HepG2 (cell line): ENCODE measurements around the gene CHKB. TPM values are rescaled to one million over a fixed set of nuclear protein-coding genes. Genes with fewer than 3 reads are reported as not detected.

Experiments used
- ATF2 ChIP-seq: sonication (generic); formaldehyde crosslinking; IDR thresholded peaks from 2 replicates; pipeline ENCODE4 v1.4.0; 2020; ENCODE audit warnings: missing genetic modification reagents
- DRAP1 ChIP-seq: IDR thresholded peaks from 2 replicates; pipeline ENCODE4 v1.6.1; 2016; ENCODE audit warnings: missing genetic modification reagents, missing compliant biosample characterization
- ELF4 ChIP-seq: sonication (generic); formaldehyde crosslinking; IDR thresholded peaks from 2 replicates; pipeline ENCODE4 v1.5.0; 2020; ENCODE audit warnings: missing genetic modification reagents, mild to moderate bottlenecking, moderate library complexity, borderline replicate concordance
- ELK4 ChIP-seq: sonication (generic); formaldehyde crosslinking; IDR thresholded peaks from 2 replicates; pipeline ENCODE4 v1.9.0; 2021; ENCODE audit warnings: missing genetic modification reagents, borderline replicate concordance
- HOXA7 ChIP-seq: sonication (generic); formaldehyde crosslinking; IDR thresholded peaks from 2 replicates; pipeline ENCODE4 v1.8.1; 2022; ENCODE audit warnings: mild to moderate bottlenecking, missing genetic modification reagents, moderate library complexity
- MTERF4 ChIP-seq: sonication (generic); formaldehyde crosslinking; IDR thresholded peaks from 2 replicates; pipeline ENCODE4 v1.8.0; 2023; ENCODE audit warnings: mild to moderate bottlenecking, missing genetic modification reagents
- NFATC3 ChIP-seq: sonication (generic); formaldehyde crosslinking; IDR thresholded peaks from 2 replicates; pipeline ENCODE4 v1.5.1; 2020; ENCODE audit warnings: mild to moderate bottlenecking, missing genetic modification reagents
- NFE2L2 ChIP-seq: fragments of 150-350 bp; IDR thresholded peaks from 2 replicates; pipeline ENCODE4 v1.6.1; 2014; ENCODE audit warnings: low read length
- POLR2AphosphoS2 ChIP-seq: IDR thresholded peaks from 2 replicates; pipeline ENCODE4 v1.6.1; 2011; ENCODE audit warnings: low read depth, low read length, improper control_type of control experiment
- ZBTB14 ChIP-seq: sonication (generic); formaldehyde crosslinking; IDR thresholded peaks from 2 replicates; pipeline ENCODE4 v1.4.0; 2020; ENCODE audit warnings: missing genetic modification reagents
- ZNF446 ChIP-seq: sonication (generic); formaldehyde crosslinking; IDR thresholded peaks from 2 replicates; pipeline ENCODE4 v1.5.0; 2020; ENCODE audit warnings: mild to moderate bottlenecking, missing genetic modification reagents
- ZNF670 ChIP-seq: sonication (generic); formaldehyde crosslinking; IDR thresholded peaks from 2 replicates; pipeline ENCODE4 v1.8.0; 2022; ENCODE audit warnings: mild to moderate bottlenecking, missing genetic modification reagents, borderline replicate concordance
- polyA plus RNA-seq, 8 experiments: library from polyadenylated mRNA; depleted of rRNA in 3 of 8; stranded (reverse) in 7 of 8; unstranded in 1 of 8; fragments of >200 nt; fragmentation: Illumina TruSeq in 4 of 8; extraction: Trizol in 4 of 8; gene quantifications; 2 replicates each; pipeline versions ENCODE4 v1.2.1 to v1.2.3, GENCODE V29; 2011 to 2016; ENCODE audit warnings: low read depth in 4 of 8, missing spikeins in 1 of 8, mixed read lengths in 1 of 8; ENCODE audit not compliant: insufficient read depth in 1 of 8
- total RNA-seq, 5 experiments: library from RNA; depleted of rRNA; stranded (reverse); fragments of >200 nt; fragmentation: Illumina TruSeq; extraction: Trizol; gene quantifications; 2 replicates each; pipeline ENCODE4 v1.2.3, GENCODE V29; 2016; ENCODE audit warnings: low read depth in 1 of 5
- TF ChIP-seq, protein P1 (sequence below): sonication (generic); formaldehyde crosslinking; IDR thresholded peaks from 2 replicates; pipeline ENCODE4 v1.8.1; 2023; ENCODE audit warnings: mild to moderate bottlenecking, inconsistent platforms, moderate library complexity, missing genetic modification reagents, borderline replicate concordance
- TF ChIP-seq, protein P2 (sequence below), 2 experiments: sonication (generic) in 1 of 2; formaldehyde crosslinking in 1 of 2; IDR thresholded peaks; 2 replicates each; pipeline versions ENCODE4 v1.6.1 to v1.9.0; 2014 to 2022; ENCODE audit warnings: antibody characterized with exemption in 1 of 2, borderline replicate concordance in 1 of 2, inconsistent platforms in 1 of 2, low read depth in 1 of 2, missing genetic modification reagents in 1 of 2

Gene CHKB
- total and polyA plus RNA-seq, 2 of the 13 experiments (the other 11 are each of a cell fraction or from before 2014, with no cell fraction given) = 24.5 to 42.7 TPM

DNA sequence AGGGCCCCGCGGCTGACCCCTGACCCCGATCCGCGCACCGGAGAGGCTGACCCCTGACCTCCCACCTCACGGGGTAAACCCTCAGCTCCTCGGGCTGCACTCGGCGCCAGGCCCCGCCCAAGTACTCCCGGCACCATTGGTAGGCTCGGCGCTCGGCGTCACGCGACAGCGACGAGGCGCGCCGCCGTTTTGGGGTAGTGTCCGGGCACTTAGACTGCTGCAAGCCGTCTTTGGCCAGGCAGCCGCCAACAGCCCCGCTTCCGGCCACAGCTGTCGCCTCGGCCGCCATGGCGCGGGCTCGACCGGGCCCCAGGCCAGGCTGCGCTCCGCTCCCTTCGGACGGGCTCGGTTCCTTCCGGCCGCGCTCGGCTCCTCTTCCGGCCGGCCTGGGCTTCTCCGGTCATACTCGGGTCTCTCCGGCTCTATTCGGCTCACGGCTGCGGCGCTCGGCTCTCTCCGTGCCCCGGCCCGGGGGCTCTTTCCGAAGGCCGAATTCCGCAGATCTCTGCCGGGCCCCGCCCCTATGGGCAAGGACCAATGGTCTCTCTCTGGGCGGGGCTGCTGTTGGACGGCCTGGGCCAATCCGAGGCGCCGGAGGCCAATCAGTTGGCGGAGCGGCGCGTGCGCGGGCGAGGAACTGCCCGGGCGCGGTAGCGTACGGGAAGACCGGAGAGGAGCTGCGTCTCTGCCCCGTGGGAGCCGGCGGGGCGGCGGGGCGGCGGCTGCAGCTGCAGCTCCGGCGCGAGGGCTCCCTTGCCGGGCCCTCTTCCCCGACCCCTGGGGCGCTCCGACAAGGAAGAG lies at the start of gene CHKB (continued):
- peak; percentile 88; the same call in 1 of the 2 replicates for TF ChIP-seq ELK4
- no peak; the same call in 1 of the 2 replicates for TF ChIP-seq ATF2 (CRISPR knock-in tag)
- TF ChIP-seq MTERF4 (CRISPR knock-in tag) = peak; percentile 90; the same call in 1 of the 2 replicates
- TF ChIP-seq DRAP1 (CRISPR knock-in tag) = peak; percentile 85
- TF ChIP-seq, protein P1, sequence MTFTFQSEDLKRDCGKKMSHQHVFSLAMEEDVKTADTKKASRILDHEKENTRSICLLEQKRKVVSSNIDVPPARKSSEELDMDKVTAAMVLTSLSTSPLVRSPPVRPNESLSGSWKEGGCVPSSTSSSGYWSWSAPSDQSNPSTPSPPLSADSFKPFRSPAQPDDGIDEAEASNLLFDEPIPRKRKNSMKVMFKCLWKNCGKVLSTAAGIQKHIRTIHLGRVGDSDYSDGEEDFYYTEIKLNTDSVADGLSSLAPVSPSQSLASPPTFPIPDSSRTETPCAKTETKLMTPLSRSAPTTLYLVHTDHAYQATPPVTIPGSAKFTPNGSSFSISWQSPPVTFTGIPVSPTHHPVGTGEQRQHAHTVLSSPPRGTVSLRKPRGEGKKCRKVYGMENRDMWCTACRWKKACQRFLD (CRISPR knock-in tag) = peak; percentile 36; the same call in 1 of the 2 replicates
- peak; percentile 53; the same call in 1 of the 2 replicates for TF ChIP-seq ZBTB14
- peak; percentile 61; the same call in 1 of the 2 replicates for TF ChIP-seq ZNF670
- 0 out of 2 replicates have a peak, but pooled peaks have one; percentile 24 for TF ChIP-seq NFATC3
- TF ChIP-seq NFE2L2 = no peak
- no peak for TF ChIP-seq HOXA7 (CRISPR knock-in tag)
- TF ChIP-seq ZNF446 (CRISPR knock-in tag) = 0 out of 2 replicates have a peak, but pooled peaks have one; percentile 60
- TF ChIP-seq POLR2AphosphoS2 = no peak
- TF ChIP-seq ELF4 (CRISPR knock-in tag) = peak; percentile 40; the same call in 1 of the 2 replicates
- TF ChIP-seq, protein P2, sequence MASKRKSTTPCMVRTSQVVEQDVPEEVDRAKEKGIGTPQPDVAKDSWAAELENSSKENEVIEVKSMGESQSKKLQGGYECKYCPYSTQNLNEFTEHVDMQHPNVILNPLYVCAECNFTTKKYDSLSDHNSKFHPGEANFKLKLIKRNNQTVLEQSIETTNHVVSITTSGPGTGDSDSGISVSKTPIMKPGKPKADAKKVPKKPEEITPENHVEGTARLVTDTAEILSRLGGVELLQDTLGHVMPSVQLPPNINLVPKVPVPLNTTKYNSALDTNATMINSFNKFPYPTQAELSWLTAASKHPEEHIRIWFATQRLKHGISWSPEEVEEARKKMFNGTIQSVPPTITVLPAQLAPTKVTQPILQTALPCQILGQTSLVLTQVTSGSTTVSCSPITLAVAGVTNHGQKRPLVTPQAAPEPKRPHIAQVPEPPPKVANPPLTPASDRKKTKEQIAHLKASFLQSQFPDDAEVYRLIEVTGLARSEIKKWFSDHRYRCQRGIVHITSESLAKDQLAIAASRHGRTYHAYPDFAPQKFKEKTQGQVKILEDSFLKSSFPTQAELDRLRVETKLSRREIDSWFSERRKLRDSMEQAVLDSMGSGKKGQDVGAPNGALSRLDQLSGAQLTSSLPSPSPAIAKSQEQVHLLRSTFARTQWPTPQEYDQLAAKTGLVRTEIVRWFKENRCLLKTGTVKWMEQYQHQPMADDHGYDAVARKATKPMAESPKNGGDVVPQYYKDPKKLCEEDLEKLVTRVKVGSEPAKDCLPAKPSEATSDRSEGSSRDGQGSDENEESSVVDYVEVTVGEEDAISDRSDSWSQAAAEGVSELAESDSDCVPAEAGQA (IDR thresholded peaks at IDR 0.05; ENCODE audit: low read depth) = peak; percentile 47
- TF ChIP-seq, protein P2 (CRISPR knock-in tag; IDR thresholded peaks at IDR 0.05; ENCODE audit: borderline replicate concordance) = no peak
